HUES48 (cell line): ENCODE results near the gene ZNF831.

Experiments
- H3K27ac ChIP-seq: one replicate; pipeline ENCODE4 v1.7.0; 2013; ENCODE audit warnings: low read depth, low read length, inconsistent platforms
- H3K27me3 ChIP-seq: 2 replicates; pipeline ENCODE4 v1.6.1; 2013; ENCODE audit warnings: mild to moderate bottlenecking, low read length; ENCODE audit not compliant: control insufficient read depth, insufficient read depth
- H3K36me3 ChIP-seq: 2 replicates; pipeline ENCODE4 v1.6.1; 2013; ENCODE audit warnings: low read length; ENCODE audit not compliant: control insufficient read depth, insufficient read depth
- H3K4me1 ChIP-seq: 2 replicates; pipeline ENCODE4 v1.6.1; 2013; ENCODE audit warnings: mild to moderate bottlenecking, low read length; ENCODE audit not compliant: control insufficient read depth, insufficient read depth
- H3K4me3 ChIP-seq: 2 replicates; pipeline ENCODE4 v1.5.1; 2013; ENCODE audit warnings: mild to moderate bottlenecking, low read depth, low read length
- H3K9ac ChIP-seq: 2 replicates; pipeline ENCODE4 v1.6.1; 2013; ENCODE audit warnings: mild to moderate bottlenecking, low read depth, low read length, moderate library complexity
- H3K9me3 ChIP-seq: 2 replicates; pipeline ENCODE4 v1.6.1; 2013; ENCODE audit warnings: low read length; ENCODE audit not compliant: control insufficient read depth, insufficient read depth

Gene ZNF831

GRCh38 chr20:59141818-59142581 is 21.6 kb upstream of the ZNF831 start:
- Histone ChIP-seq H3K36me3 (no peaks in the 10 kb centered on the region), H3K9me3 (peaks cover 14% of the 10 kb centered on the region), H3K27ac (no peak overlapping the region), H3K4me3 (no peak overlapping the region), H3K27me3 (no peaks in the 10 kb centered on the region), H3K9ac (no peak overlapping the region), H3K4me1 (no peaks in the 10 kb centered on the region)

- Histone ChIP-seq H3K9ac (no peak overlapping the region), H3K4me1 (no peaks in the 10 kb centered on the region), H3K36me3 (no peaks in the 10 kb centered on the region), H3K9me3 (peaks cover 3% of the 10 kb centered on the region; the same call in 1 of the 2 replicates), H3K27ac (no peak overlapping the region), H3K4me3 (no peak overlapping the region), H3K27me3 (no peaks in the 10 kb centered on the region)
Measured at GRCh38 chr20:59143326-59143725, 20.3 kb upstream of the ZNF831 start.

DNA sequence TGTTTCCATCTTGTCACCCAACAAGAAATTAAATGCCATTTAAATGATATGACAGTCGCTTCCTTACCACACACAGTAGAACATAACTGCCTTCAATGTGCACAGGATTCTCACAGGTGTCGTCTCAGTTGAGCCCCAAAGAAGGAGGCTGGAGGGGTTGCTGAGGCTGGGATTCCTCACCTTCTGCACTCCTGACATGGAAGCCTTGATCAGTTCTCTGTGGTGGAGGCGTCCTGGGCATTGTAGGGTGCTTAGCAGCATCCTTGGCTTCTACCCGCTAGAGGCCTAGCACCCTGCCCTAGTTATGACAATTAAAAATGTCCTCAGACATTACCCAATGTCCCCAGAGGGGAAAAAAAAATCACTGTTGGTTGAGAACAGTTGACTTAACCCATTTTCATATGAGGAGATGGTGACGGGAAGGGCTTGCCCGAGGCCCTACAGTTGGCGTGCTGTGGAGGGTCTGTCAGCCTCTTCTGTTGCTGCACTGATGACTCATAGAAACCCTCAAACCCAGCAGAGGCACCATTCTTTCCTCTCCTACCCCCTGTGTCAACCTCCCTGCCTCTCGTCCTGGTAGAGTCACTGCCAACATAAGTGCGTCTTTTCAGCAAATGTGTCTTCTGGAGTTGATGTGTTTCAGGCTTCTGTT is 19.3 kb upstream of the ZNF831 start:
- no peaks in the 10 kb centered on the region for H3K9me3 ChIP-seq
- no peak overlapping the region for H3K27ac ChIP-seq
- H3K36me3 ChIP-seq: no peaks in the 10 kb centered on the region
- no peaks in the 10 kb centered on the region for H3K27me3 ChIP-seq
- H3K4me3 ChIP-seq: no peak overlapping the region
- no peak overlapping the region for H3K9ac ChIP-seq
- no peaks in the 10 kb centered on the region for H3K4me1 ChIP-seq

GRCh38 chr20:59144831-59145196 is 18.8 kb upstream of the ZNF831 start:
- H3K9ac ChIP-seq: no peak overlapping the region
- H3K4me1 ChIP-seq: no peaks in the 10 kb centered on the region
- H3K9me3 ChIP-seq: no peaks in the 10 kb centered on the region
- H3K27ac ChIP-seq: no peak overlapping the region
- H3K36me3 ChIP-seq: no peaks in the 10 kb centered on the region
- H3K27me3 ChIP-seq: no peaks in the 10 kb centered on the region
- H3K4me3 ChIP-seq: no peak overlapping the region

DNA sequence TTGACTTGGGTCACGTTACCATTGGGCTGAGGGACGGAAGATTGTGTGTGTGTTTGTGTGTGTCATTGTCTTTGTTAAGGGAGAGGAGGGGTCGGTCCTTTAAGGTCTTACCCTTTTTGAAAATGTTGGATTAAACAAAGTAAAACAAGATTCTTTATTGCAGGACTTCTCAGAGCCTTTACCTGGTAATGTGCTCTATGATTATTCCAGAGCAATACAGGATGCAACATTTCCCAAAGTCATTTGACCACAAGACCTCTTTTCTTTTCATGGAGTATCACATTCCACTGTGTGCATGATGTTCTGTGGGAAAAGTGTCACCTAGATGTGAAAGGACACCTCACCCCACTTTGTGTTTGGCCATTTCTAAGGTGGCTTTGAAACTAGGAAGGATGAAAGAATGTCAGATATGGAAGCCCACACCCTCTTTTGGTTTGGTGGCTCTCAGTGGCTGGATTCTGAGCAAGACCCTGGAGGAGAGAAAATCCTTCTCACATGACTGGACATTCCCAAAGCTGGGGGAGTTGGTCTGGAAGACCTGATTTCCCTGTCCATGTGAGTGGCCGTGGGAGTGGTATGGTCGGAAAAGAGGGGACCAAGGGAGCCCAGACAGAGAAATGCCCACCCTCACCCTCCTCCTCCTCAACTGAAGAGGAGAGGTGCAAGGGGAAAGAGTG is 18.2 kb upstream of the ZNF831 start:
- no peaks in the 10 kb centered on the region for H3K27me3 ChIP-seq
- no peaks in the 10 kb centered on the region for H3K4me1 ChIP-seq

GRCh38 chr20:59145924-59146779 is 17.5 kb upstream of the ZNF831 start:
- Histone ChIP-seq H3K9ac (no peak overlapping the region), H3K27ac (no peak overlapping the region), H3K9me3 (no peaks in the 10 kb centered on the region), H3K27me3 (no peaks in the 10 kb centered on the region), H3K4me3 (no peak overlapping the region), H3K36me3 (no peaks in the 10 kb centered on the region), H3K4me1 (no peaks in the 10 kb centered on the region)

More for the DNA sequence above, 18.2 kb upstream of the ZNF831 start:
- Histone ChIP-seq H3K9ac (no peak overlapping the region), H3K4me3 (no peak overlapping the region), H3K36me3 (no peaks in the 10 kb centered on the region), H3K9me3 (no peaks in the 10 kb centered on the region), H3K27ac (no peak overlapping the region)

- Histone ChIP-seq H3K27me3 (no peaks in the 10 kb centered on the region), H3K4me1 (no peaks in the 10 kb centered on the region), H3K9ac (no peak overlapping the region), H3K4me3 (no peak overlapping the region), H3K36me3 (no peaks in the 10 kb centered on the region), H3K27ac (no peak overlapping the region), H3K9me3 (no peaks in the 10 kb centered on the region)
Measured at GRCh38 chr20:59146780-59147565, 16.6 kb upstream of the ZNF831 start.

DNA sequence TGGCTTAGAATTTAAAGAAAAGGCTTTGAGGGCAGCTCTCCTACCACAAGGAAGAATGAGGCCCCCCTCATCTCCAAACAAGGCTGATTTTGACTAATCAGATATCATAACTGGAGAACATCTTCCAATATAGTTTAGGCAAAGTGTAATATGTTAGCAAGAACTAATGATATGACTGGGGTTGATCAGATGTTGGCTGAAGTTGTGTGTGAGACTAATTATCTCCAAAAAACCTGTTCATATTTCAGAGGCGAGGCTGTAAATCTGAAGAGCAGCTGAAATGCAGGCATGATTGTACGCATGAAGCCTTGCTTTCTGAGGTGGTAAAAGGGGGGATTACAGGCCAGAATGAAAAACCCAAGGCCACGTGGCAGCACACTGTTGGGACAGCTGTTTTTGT is 16.0 kb upstream of the ZNF831 start:
- H3K4me3 ChIP-seq: no peak overlapping the region
- no peaks in the 10 kb centered on the region for H3K4me1 ChIP-seq
- no peaks in the 10 kb centered on the region for H3K9me3 ChIP-seq
- H3K27me3 ChIP-seq: no peaks in the 10 kb centered on the region
- H3K27ac ChIP-seq: no peak overlapping the region
- H3K9ac ChIP-seq: no peak overlapping the region
- H3K36me3 ChIP-seq: no peaks in the 10 kb centered on the region

- no peak overlapping the region for H3K4me3 ChIP-seq
- H3K4me1 ChIP-seq: no peaks in the 10 kb centered on the region
- H3K9me3 ChIP-seq: no peaks in the 10 kb centered on the region
- H3K27me3 ChIP-seq: no peaks in the 10 kb centered on the region
- H3K9ac ChIP-seq: no peak overlapping the region
- H3K36me3 ChIP-seq: no peaks in the 10 kb centered on the region
- H3K27ac ChIP-seq: no peak overlapping the region
Measured at GRCh38 chr20:59148701-59149493, 14.7 kb upstream of the ZNF831 start.
